Measurements from ENCODE around the gene ATP8A2.
A peak's percentile ranks its signal among the peaks of the same experiment; 100 is the strongest.
"Not testable (repeated sequence)": the region's sequence is repeated elsewhere in the genome, so short reads cannot be mapped to it uniquely, and the experiment has no call there.

The ATP8A2 gene

DNA sequence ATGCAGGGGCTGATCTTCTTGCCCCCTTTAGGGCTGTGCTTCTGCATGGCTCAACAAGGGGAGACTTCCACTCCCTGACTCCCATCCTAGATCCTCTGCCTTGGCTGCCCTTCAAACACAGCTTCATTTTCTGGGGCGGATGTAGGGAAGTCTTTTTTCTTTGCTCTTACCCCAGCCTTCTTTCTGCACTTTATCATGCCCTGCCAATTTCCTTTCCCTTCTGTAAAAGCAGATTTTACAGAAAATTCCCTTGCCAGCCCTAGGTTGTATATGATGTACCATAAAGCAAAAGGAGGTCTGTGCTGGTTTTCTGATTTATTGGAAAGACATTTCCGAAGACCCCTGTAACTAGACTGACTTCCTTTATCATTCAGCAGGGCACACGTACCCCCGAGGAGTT, 396.6 kb downstream of the ATP8A2 start:
- no peak for DNase-seq (ENCODE audit: low read depth)

GRCh38 chr13:25768838-25769237, 397.1 kb downstream of the ATP8A2 start:
- no peak for DNase-seq (ENCODE audit: low read depth)

GRCh38 chr13:25770601-25771000, 398.8 kb downstream of the ATP8A2 start:
- no peak for DNase-seq (ENCODE audit: low read depth)

DNA sequence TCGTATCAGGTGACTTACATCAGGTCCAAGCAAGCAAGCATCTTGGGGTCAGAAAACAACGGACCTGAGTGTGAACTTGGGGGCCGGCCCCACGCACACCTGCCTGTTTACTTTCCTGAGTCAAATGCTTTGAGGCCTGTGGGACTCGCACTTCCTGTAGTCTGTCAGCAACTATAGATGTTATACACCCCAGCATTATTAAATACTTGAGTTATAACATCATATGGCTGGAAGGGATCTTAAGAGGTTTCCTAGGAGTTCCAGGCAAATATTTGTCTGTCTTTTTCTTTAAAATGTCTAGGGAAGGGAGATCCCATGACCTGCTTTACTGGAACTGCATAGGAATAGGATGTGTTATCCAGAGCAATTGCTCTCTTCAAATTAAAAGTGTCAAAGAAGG, 399.4 kb downstream of the ATP8A2 start:
- DNase-seq (ENCODE audit: low read depth), result no peak

DNA sequence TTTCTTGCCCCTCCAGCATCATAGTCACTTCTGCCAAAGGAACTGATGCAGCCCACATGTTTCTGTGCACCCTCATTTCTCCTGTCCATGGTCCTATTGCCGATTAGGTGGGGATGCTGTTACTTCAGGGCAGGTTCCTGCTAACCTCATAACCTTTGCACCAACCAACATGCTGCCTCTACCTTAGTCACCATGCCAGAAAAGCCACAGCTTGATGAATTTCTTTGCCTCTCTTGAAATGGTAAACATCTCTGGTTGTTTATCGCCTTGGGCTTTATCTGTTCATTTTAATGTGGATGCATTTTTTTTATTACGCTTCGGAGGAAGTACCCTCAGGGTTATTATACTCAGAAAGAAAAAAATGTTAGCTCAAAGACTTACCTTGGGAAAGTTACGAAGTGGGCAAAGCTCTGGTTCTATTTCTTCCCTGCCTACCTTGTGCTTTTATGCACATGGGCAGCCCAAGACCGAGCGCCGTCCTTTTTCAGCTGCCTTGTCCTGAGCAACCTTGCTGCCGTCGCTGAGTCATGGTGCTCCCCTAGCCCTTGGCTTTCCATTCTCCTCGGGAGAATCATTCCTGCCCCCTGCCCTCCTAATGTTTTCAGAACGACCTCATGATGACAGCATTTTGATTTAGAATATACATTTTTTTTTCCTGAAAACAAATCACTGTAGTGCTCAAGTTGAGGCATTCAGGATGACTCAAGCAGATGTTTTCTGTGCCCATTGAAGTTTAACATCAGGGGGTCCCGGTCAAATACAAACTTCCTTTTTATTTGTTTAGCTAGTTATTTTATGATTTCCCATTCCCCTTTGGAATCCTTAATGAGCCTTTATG, 400.1 kb downstream of the ATP8A2 start:
- DNase-seq (ENCODE audit: low read depth), result peak; percentile 17

- DNase-seq (ENCODE audit: low read depth), result not testable (repeated sequence)
Measured at GRCh38 chr13:25772534-25772933, 400.8 kb downstream of the ATP8A2 start.

DNA sequence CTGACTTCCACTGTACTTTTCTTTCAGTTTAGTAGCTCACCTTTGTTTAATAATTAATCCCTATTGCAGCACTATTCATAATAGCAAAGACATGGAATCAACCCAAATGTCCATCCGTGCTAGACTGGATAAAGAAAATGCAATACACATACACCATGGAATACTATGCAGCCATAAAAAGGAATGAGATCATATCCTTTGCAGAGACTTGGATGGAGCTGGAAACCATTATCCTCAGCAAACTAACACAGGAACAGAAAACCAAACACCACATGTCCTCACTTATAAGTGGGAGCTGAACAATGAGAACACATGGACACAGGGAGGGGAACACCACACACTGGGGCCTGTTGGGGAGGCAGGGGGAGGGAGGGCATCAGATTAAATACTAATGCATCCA, 402.3 kb downstream of the ATP8A2 start:
- DNase-seq (ENCODE audit: low read depth), result not testable (repeated sequence)

DNA sequence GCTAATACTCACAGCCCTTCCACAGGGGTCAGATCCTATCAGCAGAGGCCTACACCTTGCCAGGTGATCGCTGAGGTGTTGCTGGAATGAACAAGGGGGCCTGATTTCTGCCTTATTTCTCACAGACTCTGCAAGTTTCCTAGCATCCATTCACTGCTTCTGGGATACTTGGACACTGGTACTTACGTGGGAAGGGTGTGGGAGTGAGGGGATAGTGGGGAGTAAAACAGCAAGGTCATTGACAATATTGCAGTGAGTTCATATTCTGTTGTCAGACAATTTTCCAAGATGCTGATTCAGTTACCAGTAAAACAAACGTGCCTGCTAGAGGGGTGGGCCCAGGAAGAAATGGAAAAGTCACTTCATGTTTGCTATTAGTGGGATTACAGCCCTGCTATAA, 403.5 kb downstream of the ATP8A2 start:
- no peak for DNase-seq (ENCODE audit: low read depth)

DNA sequence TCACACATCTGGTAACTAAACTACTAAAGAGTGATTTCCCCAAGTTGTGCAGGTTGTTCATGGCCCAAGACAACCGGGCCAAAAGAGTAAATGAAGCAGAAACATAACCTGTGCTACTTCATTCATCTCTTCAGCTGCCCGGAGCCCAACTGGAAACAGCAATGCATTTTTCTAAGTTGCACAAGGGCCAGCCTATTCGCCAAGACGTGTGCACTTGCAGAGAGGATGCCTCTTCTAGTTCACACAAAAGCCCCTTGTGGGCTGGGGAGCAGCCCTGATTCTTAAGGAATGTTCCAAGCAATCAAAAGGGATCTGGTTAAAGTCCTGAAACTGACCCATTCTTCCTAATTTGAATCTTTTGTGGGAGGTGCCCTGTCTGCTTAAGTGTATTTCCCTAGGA, 404.2 kb downstream of the ATP8A2 start:
- no peak for DNase-seq (ENCODE audit: low read depth)

DNA sequence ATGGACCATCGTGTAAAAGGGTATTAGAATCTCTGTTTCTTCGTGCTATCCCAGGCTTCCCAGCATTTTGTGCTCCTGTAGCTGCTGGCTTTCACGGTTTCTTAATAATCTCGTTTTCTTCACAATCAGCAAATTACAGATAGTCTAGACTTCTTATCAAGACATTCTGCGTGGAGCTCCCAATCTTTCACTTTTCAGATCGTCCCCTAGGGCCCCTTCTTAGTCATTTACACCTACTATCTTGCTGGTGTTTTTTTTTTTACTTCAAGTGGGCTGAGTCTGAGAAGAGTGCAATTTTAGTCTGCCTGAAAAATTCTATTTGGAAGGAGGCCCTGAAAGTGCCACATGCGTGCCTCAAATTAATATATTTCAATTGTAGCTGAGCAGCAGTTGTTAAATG, 404.9 kb downstream of the ATP8A2 start:
- no peak for DNase-seq (ENCODE audit: low read depth)

GRCh38 chr13:25777509-25777908, 405.7 kb downstream of the ATP8A2 start:
- no peak for DNase-seq (ENCODE audit: low read depth)

GRCh38 chr13:25778365-25778764, 406.6 kb downstream of the ATP8A2 start:
- no peak for DNase-seq (ENCODE audit: low read depth)

GRCh38 chr13:25778808-25779305, 407.1 kb downstream of the ATP8A2 start:
- no peak for DNase-seq (ENCODE audit: low read depth)

- DNase-seq (ENCODE audit: low read depth), result no peak
Measured at GRCh38 chr13:25783076-25783475, 411.3 kb downstream of the ATP8A2 start.

- no peak for DNase-seq (ENCODE audit: low read depth)
Measured at GRCh38 chr13:25783601-25784024, 411.8 kb downstream of the ATP8A2 start.

- DNase-seq (ENCODE audit: low read depth), result no peak
Measured at GRCh38 chr13:25784119-25784518, 412.3 kb downstream of the ATP8A2 start.

DNA sequence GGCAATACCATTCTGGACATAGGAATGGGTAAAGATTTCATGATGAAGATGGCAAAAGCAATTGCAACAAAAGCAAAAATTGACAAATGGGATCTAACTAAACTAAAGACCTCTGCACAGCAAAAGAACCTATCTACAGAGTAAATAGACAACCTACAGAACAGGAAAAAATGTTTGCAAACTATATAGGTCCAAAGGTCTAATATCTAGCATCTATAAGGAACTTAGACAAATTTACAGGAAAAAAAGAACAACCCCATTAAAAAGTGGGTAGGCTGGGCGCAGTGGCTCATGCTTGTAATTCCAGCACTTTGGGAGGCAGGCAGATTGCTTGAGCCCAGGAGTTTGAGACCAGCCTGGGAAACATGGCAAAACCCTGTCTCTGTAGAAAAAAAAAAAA, 418.4 kb downstream of the ATP8A2 start:
- not testable (repeated sequence) for DNase-seq (ENCODE audit: low read depth)

DNA sequence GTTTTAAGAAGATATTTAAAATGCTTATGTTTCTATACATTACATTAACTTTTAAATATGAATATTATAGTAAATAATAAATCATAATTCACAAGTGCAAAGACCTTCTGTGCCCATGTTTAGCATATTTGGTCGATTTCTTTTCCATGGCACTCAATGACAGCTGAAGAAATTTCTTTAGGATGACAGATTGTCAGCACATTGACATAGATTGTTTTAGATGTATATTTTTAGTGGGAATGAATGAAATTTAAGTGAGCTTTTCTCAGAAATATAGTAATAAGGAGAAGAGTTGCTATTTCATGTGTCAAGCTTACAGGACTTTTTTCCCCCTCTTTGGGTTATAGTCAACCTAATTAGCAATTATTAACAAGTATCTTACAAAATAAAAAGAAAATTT, 423.5 kb downstream of the ATP8A2 start:
- no peak for DNase-seq (ENCODE audit: low read depth)

DNA sequence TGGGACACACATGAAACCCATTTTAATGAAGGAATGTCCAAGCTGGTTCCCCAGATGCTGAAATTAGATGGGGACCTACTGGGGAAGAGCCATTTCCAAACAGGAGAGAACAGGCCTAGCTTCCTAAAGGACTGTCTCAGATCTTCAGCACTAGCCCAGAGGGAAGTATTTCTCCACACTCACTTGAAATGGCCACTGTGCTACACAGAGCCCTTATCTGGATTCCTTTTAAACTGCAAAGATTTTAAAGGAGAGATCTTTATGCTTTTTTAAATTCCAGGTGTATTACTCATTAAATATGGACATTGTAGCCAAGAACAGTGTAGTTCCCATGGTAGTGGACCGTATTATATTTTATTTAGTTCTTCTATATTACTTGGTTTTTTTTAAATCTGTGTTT, 424.7 kb downstream of the ATP8A2 start:
- DNase-seq (ENCODE audit: low read depth), result peak; percentile 10

DNA sequence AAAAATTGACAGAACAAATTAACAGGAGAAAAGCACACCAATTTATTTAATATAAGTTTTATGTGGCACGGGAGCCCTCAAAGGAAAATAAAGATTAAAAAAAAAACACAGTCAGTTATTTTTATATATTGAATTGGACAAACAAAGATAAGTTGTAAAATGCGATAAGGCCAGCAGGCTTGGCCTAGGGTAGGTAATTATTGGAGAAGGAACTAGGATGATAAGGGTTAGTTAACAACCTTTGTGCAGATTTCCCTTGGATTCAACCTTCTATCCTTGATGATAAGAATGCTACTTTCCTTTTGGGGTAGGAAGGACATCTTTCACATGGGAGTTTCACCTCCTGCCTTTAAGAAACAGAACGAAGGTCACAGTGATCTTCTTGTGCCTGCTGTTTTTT, 427.2 kb downstream of the ATP8A2 start:
- DNase-seq (ENCODE audit: low read depth), result no peak

DNA sequence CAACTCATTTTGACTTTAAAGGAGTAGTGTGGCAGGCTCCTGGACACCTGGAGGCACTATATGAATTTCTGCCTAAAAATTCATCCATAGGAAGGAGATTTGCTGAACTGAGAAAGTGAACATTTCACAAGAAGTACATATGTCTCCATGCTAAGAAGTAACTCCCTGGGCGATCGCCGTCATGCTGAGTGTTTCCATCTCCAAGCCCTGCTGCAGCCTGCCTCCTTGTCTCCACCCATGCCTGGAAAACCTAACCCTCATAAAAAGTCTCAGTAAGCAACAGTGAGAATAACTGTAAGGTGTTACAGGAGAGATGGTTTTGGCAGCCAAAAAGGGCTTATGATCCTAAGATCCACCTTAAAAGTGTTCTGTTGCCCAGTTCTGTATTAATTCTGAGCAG, 428.7 kb downstream of the ATP8A2 start:
- no peak for DNase-seq (ENCODE audit: low read depth)

GRCh38 chr13:25802579-25802978, 430.8 kb downstream of the ATP8A2 start:
- no peak for DNase-seq (ENCODE audit: low read depth)

DNA sequence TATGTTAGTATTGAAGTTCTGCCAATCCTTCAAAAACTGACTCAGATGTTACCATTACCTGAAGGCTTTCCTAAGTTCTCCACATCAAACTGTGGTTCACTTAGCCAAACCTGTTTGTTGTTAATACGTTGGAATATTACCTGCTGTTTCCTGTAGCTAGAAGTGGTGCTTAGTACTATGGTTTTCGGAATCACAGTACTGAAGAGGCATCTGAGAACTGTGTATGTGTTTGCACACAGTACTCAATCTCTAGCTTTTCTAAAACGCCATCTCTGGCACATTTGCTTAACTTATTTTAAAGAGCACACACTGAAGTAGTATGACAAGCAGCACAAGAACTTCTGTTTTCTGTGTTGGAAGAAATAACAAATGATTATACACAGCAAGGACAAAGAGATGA, 431.9 kb downstream of the ATP8A2 start:
- DNase-seq (ENCODE audit: low read depth), result no peak

All from iris pigment epithelial cell (primary cell).